Left ventricle myocardium inferior (tissue), 1 donor: ENCODE measurements around the gene ACR. TPM values are rescaled to one million over a fixed set of nuclear protein-coding genes. Genes with fewer than 3 reads are reported as not detected.
"Not testable (repeated sequence)": the region's sequence is repeated elsewhere in the genome, so short reads cannot be mapped to it uniquely, and the experiment has no call there.

ENCODE experiments used
- DNase-seq: peaks from one replicate; pipeline ENCODE4 v3.0.0-alpha.2; 2020
- H3K27ac ChIP-seq: fragments of 200-600 bp; replicated peaks from 2 replicates; pipeline ENCODE4 v1.8.0; 2021
- H3K27me3 ChIP-seq: fragments of 200-600 bp; 2 replicates; pipeline ENCODE4 v1.8.0; 2021; ENCODE audit warnings: low read depth
- H3K36me3 ChIP-seq: fragments of 200-600 bp; 2 replicates; pipeline ENCODE4 v1.8.0; 2021
- H3K4me1 ChIP-seq: fragments of 200-600 bp; 2 replicates; pipeline ENCODE4 v1.8.0; 2021
- H3K4me3 ChIP-seq: fragments of 200-600 bp; 2 replicates; pipeline ENCODE4 v1.8.0; 2021; ENCODE audit warnings: mild to moderate bottlenecking, moderate library complexity
- H3K9me3 ChIP-seq: fragments of 200-600 bp; replicated peaks from 2 replicates; pipeline ENCODE4 v1.8.0; 2021
- CTCF ChIP-seq: fragments of 200-600 bp; IDR thresholded peaks from 2 replicates; pipeline ENCODE4 v1.8.0; 2021; ENCODE audit warnings: antibody characterized with exemption, mild to moderate bottlenecking, borderline replicate concordance
- intact Hi-C: fragments of 100-400 bp; cut with micrococcal nuclease; formaldehyde crosslinking; loops from one replicate; pipeline ENCODE4 v1.11.0; 2022
- total RNA-seq: library from RNA; stranded (reverse); fragmentation: NEBNext Ultra II Directional; extraction: Animal tissue kit (Norgen Biotek cat#: 25700); gene quantifications from one replicate; pipeline ENCODE4 v1.2.1, GENCODE V29; 2021
- donor health status: DM: no; HTN: yes; CAD: no; lungs with severe emphysema.

ACR gene
- total RNA-seq, 1 donor from 2014 or later, result 0.30 TPM

GRCh38 chr22:50756949-50757491 lies 19.0 kb downstream of the ACR start:
- H3K36me3 ChIP-seq, H3K27me3 ChIP-seq, H3K9me3 ChIP-seq, intact Hi-C loops: not testable (repeated sequence)
- peak; percentile 57 for TF ChIP-seq CTCF
- Histone ChIP-seq H3K27ac (peak overlapping the region; percentile 74), H3K4me3 (peak overlapping the region; percentile 72), H3K4me1 (peaks cover 13% of the 10 kb centered on the region)
- peak; percentile 42 for DNase-seq

GRCh38 chr22:50759597-50760341 lies 21.8 kb downstream of the ACR start:
- DNase-seq, H3K9me3 ChIP-seq, H3K27me3 ChIP-seq, H3K36me3 ChIP-seq, intact Hi-C loops, H3K27ac ChIP-seq, H3K4me3 ChIP-seq: not testable (repeated sequence)
- peaks cover 13% of the 10 kb centered on the region for H3K4me1 ChIP-seq

- peaks cover 12% of the 10 kb centered on the region for H3K4me1 ChIP-seq
- H3K27me3 ChIP-seq, H3K4me3 ChIP-seq, H3K36me3 ChIP-seq, intact Hi-C loops, DNase-seq, H3K9me3 ChIP-seq, H3K27ac ChIP-seq: not testable (repeated sequence)
Measured at GRCh38 chr22:50761829-50762228, 23.8 kb downstream of the ACR start.

DNA sequence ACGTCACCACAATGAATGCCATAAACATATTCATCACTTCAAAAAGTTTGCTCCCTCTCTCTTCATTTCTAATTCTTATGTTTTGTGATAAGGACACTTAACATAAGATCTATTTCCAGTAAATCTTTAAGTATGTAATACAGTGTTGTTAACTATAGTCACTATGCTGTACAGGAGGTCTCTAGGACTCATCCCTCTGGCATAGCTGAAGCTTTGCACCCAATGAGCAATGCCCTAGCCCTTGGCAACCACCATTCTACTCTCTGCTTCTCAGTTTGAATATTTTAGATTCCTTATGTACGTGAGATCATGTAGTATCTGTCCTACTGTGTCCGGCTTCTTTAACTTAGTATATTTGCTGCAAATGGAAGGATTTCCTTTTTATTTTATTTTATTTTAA lies 26.3 kb downstream of the ACR start:
- not testable (repeated sequence) for DNase-seq

GRCh38 chr22:50775132-50775531 lies 37.1 kb downstream of the ACR start:
- H3K4me3 ChIP-seq, H3K36me3 ChIP-seq, H3K9me3 ChIP-seq, H3K4me1 ChIP-seq, H3K27me3 ChIP-seq, DNase-seq, intact Hi-C loops, H3K27ac ChIP-seq: not testable (repeated sequence)
- peak; percentile 50 for TF ChIP-seq CTCF

More for the DNA sequence above, 26.3 kb downstream of the ACR start:
- intact Hi-C loops, H3K4me1 ChIP-seq, H3K27me3 ChIP-seq, H3K27ac ChIP-seq, H3K9me3 ChIP-seq, H3K4me3 ChIP-seq, H3K36me3 ChIP-seq: not testable (repeated sequence)

DNA sequence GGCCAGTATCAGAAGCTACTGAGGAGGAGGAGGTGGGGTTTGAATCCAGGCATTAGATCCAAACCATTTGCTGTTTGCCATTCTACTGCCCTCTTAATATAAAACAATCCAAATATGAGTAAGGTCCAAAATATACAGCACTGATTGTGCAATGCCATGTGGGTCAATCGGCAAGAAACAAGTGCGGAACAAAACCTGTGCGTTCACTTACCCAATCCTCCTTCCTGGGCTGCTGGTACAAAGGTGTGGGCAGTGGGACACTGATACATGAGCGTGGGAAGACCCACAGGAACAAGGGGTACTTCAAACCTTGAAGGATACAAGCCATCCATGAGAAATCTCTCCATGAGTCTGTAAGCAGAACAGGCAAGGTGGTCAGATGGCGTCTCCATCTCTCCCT lies 39.6 kb downstream of the ACR start:
- H3K9me3 ChIP-seq, DNase-seq, H3K4me1 ChIP-seq, H3K27ac ChIP-seq, H3K36me3 ChIP-seq, H3K4me3 ChIP-seq, H3K27me3 ChIP-seq, intact Hi-C loops: not testable (repeated sequence)

DNA sequence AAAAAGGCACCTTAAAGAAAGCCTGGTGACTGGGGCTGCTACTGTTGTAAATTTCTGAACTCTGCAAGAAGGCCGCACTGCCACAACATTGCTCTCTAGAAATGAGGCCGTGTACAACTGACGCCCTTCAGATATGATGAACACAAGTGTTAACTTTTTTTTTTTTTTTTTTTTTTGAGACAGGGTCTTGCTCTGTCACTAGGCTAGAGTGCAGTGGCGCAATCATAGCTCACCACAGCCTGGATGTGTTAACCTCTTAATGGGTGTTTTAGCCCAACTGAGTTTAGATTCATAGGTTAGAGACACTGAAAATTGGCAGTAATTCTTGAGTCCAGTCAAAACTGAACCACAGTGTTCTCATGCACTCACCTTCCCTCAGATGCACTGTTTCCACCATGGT lies 42.2 kb downstream of the ACR start:
- H3K9me3 ChIP-seq, H3K27ac ChIP-seq, DNase-seq, H3K36me3 ChIP-seq, H3K4me3 ChIP-seq, intact Hi-C loops, H3K27me3 ChIP-seq, H3K4me1 ChIP-seq: not testable (repeated sequence)

DNA sequence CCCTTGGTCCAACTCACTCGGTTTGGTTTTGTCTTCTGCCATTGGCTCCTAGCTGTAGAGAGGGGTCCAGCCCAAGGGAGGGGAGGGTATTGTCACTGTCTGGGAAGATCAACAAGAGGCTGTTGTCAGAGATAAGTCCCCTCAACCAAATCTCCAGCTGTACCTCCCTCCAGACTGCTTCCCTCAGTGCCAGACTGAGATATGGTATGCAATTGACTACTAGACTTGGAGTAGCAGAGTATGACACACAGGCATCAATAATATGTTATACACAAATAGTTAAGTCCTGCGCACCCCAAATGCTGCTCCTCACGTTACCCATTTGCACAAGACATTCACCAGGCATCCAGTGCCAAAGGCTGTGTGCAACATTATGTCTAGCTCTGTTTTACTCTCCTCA lies 44.2 kb downstream of the ACR start:
- H3K36me3 ChIP-seq, H3K27ac ChIP-seq, H3K27me3 ChIP-seq, DNase-seq, H3K9me3 ChIP-seq, H3K4me3 ChIP-seq, intact Hi-C loops, H3K4me1 ChIP-seq: not testable (repeated sequence)

DNA sequence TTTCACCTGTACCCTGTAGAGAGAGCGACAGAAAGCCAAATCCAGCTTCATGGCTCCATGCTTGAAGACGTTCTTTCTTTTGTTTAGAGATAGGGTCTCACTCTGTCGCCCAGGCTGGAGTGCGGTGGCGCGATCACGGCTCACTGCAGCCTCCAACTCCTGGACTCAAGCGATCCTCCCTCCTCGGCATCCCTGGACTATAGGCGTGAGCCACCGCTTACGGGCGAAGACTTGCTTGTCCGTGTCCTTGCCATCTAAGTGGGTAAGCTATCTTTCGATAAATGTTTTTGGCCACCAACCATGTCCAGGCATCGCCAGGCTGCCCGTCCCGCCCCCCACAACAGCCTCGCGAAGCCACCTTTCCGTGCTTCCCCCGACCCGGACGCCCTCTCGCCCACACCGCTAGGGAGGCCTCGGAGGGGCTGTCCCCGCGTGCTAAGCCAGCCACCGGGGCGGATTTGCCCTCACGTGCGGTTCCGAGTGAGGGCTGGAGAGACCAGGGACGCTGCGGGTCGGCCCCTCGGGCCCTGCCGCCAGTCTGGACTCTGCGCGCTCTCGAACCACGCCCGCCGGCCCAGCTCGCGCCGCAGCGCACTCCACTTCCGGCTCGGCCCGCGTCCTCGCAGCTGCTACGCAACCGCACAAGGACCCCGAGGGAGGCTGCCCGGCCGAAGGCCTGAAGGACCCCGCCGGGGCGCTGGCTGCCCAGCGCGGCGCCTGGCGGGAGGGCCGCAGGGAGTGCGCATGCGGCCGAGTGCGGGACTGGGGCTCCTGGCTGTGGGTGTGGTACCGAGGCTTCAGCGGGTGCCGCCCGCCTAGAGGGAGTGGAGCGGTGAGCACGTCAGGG lies 45.3 kb downstream of the ACR start, which contains the start of gene RABL2B:
Gene RABL2B, minus strand, starts transcription at position 604 of the 847 bp plus-strand sequence. CDS start 1,342 bp downstream, outside the sequence.
- H3K36me3 ChIP-seq, H3K4me1 ChIP-seq, H3K9me3 ChIP-seq, H3K27me3 ChIP-seq, intact Hi-C loops: not testable (repeated sequence)
- Histone ChIP-seq H3K27ac (peak within 1 kb of the TSS; percentile 46), H3K4me3 (peak within 1 kb of the TSS; percentile 70)
- DNase-seq, result peak; percentile 91

DNA sequence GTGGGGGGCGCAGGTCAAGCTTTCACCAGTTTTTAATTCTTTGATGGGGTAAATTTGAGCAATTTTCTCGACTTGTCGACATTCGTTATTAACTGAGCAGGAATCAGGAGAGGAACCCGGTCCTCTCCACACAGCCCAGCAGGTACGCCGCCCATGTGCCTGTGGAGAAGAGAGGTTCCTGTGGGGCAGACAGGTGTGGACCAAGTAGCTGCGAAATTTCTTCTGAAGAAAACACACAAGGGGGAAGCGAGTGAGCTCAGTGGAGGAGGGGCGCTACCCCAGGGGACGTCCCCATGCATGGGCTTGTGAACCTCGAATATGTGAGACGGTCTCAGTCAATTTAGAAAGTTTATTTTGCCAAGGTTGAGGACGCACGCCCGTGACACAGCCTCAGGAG lies 45.9 kb downstream of the ACR start:
- H3K27me3 ChIP-seq, intact Hi-C loops, DNase-seq, H3K9me3 ChIP-seq, H3K4me1 ChIP-seq, H3K36me3 ChIP-seq: not testable (repeated sequence)
- H3K4me3 ChIP-seq, result peak overlapping the region; percentile 70
- peak overlapping the region; percentile 46 for H3K27ac ChIP-seq

DNA sequence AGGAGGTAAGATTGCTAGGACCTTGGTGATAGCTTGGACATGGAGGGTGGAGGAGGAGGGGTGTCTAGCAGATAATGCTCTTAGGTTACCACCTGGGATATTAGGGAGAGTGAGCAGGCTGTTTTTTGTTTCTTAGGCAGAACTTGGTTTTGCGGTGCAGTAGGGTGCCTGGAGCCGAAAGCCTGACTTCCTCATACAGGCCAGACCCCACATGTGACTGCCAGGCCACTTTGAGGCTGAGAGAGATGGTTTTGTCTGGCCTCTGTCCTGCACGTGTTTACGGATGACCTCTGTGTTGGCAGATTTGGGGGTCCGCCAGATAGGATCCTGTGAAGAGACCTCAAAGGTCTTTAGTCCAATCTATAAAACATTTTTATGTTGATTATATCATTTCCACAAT lies 47.3 kb downstream of the ACR start:
- intact Hi-C loops, H3K4me3 ChIP-seq, H3K27me3 ChIP-seq, H3K27ac ChIP-seq, H3K9me3 ChIP-seq, H3K36me3 ChIP-seq, H3K4me1 ChIP-seq, DNase-seq: not testable (repeated sequence)
